ENCODE measurements around the gene TMEM117.

Gene TMEM117

GRCh38 chr12:44294649-44295048, 458.8 kb downstream of the TMEM117 start:
- Histone ChIP-seq H3K4me1 (ENCODE audit: control insufficient read depth, insufficient read depth, low read length) (peaks cover 4% of the 10 kb centered on the region), H3K9me3 (ENCODE audit: control insufficient read depth, insufficient read depth, low read length) (no peaks in the 10 kb centered on the region), H3K36me3 (ENCODE audit: control insufficient read depth, insufficient read depth, low read length) (no peaks in the 10 kb centered on the region), H3K27me3 (ENCODE audit: control insufficient read depth, insufficient read depth, low read length) (no peaks in the 10 kb centered on the region), H3K4me3 (ENCODE audit: low read depth, low read length) (no peak overlapping the region), H3K9ac (ENCODE audit: low read depth, low read length) (no peak overlapping the region), H3K27ac (ENCODE audit: low read depth, low read length) (no peak overlapping the region)

DNA sequence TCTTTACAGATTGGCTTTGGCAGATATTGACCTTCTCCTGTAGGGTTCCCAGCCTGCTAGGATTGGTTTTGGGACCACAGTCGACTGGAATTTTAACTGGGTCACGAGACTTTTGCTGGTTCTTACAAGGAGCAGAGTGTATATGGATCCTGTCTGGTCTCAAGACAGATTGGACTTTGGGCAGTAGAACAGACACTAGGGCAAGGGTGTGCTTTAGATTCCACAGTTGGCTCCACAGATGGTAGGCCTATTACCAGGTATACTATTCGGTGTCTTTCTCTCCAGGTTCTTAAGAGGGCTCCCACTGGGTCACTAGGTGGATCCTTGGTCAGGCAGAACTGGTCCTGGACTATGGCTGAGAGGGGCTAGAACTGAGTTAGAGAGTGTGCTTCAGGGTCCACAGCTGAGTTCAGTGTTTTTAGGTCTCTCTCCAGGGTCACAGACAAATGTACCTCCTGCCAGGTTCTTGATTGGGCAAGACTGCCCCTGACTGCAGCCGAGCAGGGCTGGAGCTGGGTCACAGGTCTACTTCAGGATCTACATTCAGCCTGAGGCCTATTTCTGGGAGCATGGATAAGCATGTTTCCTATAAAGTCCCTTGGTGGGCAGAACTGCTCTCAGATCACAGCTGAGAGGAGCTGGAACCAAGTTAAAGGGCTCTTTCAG, 460.2 kb downstream of the TMEM117 start:
- H3K36me3 ChIP-seq (ENCODE audit: control insufficient read depth, insufficient read depth, low read length), result no peaks in the 10 kb centered on the region
- no peaks in the 10 kb centered on the region for H3K9me3 ChIP-seq (ENCODE audit: control insufficient read depth, insufficient read depth, low read length)
- no peaks in the 10 kb centered on the region for H3K27me3 ChIP-seq (ENCODE audit: control insufficient read depth, insufficient read depth, low read length)
- H3K4me1 ChIP-seq (ENCODE audit: control insufficient read depth, insufficient read depth, low read length), result peaks cover 11% of the 10 kb centered on the region
- no peak overlapping the region for H3K4me3 ChIP-seq (ENCODE audit: low read depth, low read length)
- no peak overlapping the region for H3K9ac ChIP-seq (ENCODE audit: low read depth, low read length)
- H3K27ac ChIP-seq (ENCODE audit: low read depth, low read length), result no peak overlapping the region

- no peaks in the 10 kb centered on the region for H3K27me3 ChIP-seq (ENCODE audit: control insufficient read depth, insufficient read depth, low read length)
- no peaks in the 10 kb centered on the region for H3K9me3 ChIP-seq (ENCODE audit: control insufficient read depth, insufficient read depth, low read length)
- H3K4me3 ChIP-seq (ENCODE audit: low read depth, low read length), result no peak overlapping the region
- no peaks in the 10 kb centered on the region for H3K36me3 ChIP-seq (ENCODE audit: control insufficient read depth, insufficient read depth, low read length)
- no peak overlapping the region for H3K27ac ChIP-seq (ENCODE audit: low read depth, low read length)
- H3K4me1 ChIP-seq (ENCODE audit: control insufficient read depth, insufficient read depth, low read length), result peaks cover 11% of the 10 kb centered on the region
- no peak overlapping the region for H3K9ac ChIP-seq (ENCODE audit: low read depth, low read length)
Measured at GRCh38 chr12:44296624-44297197, 460.8 kb downstream of the TMEM117 start.

DNA sequence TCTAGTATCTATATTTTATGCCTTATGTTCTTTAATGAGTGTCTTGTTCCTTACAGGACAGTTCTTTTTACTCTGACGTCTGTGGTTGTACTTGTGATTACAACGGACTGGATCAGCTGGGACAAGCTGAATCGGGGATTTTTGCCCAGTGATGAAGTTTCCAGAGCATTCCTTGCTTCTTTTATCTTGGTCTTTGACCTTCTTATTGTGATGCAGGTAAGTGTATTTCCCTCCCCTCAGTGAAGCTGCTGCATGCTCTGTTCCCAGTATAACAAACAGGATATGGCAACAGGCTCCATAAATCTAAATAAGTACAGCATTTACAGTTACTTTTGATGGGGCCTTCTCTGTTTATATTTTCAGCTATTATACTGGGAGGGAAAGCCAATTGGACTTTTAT, 463.6 kb downstream of the TMEM117 start:
- Histone ChIP-seq H3K4me3 (ENCODE audit: low read depth, low read length) (no peak overlapping the region), H3K9ac (ENCODE audit: low read depth, low read length) (no peak overlapping the region), H3K27me3 (ENCODE audit: control insufficient read depth, insufficient read depth, low read length) (no peaks in the 10 kb centered on the region), H3K36me3 (ENCODE audit: control insufficient read depth, insufficient read depth, low read length) (no peaks in the 10 kb centered on the region), H3K4me1 (ENCODE audit: control insufficient read depth, insufficient read depth, low read length) (peaks cover 11% of the 10 kb centered on the region), H3K27ac (ENCODE audit: low read depth, low read length) (peak overlapping the region; percentile 6), H3K9me3 (ENCODE audit: control insufficient read depth, insufficient read depth, low read length) (no peaks in the 10 kb centered on the region)

DNA sequence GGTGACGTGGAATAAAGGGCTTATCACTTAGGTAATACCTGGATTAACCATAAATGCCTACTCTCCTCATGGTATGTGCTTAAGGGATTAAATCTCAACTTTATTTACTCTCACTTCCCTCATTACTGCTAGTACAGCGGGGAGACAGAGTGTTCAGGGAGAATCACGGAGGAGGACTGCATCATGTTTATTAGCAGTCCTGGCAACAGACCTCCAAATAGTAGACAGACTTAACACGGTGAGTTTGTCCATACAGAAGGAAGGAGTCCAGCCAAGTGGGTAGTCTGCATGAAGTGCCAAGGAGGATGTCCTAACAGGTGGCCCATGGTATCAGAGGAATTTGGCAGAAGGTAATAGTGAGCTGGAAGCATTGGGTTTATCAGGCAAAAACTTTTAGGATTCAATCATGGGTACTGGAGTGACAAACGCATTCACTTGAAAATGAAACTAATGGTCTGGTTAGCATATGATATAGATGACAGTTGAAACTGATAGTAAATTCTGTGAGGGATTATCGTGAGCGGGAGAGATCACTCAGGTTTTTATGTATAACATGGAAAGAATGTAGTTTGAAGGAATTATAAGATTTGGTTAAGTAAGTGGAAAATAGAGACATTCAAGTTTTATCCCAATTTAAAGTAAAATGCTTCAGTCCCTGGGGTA, 471.8 kb downstream of the TMEM117 start:
- H3K4me3 ChIP-seq (ENCODE audit: low read depth, low read length), result no peak overlapping the region
- no peak overlapping the region for H3K27ac ChIP-seq (ENCODE audit: low read depth, low read length)
- H3K27me3 ChIP-seq (ENCODE audit: control insufficient read depth, insufficient read depth, low read length), result no peaks in the 10 kb centered on the region
- no peak overlapping the region for H3K9ac ChIP-seq (ENCODE audit: low read depth, low read length)
- no peaks in the 10 kb centered on the region for H3K4me1 ChIP-seq (ENCODE audit: control insufficient read depth, insufficient read depth, low read length)
- H3K36me3 ChIP-seq (ENCODE audit: control insufficient read depth, insufficient read depth, low read length), result no peaks in the 10 kb centered on the region
- peaks cover 4% of the 10 kb centered on the region for H3K9me3 ChIP-seq (ENCODE audit: control insufficient read depth, insufficient read depth, low read length)

- Histone ChIP-seq H3K4me1 (ENCODE audit: control insufficient read depth, insufficient read depth, low read length) (no peaks in the 10 kb centered on the region), H3K9me3 (ENCODE audit: control insufficient read depth, insufficient read depth, low read length) (peaks cover 4% of the 10 kb centered on the region)
Measured at GRCh38 chr12:44313188-44313587, 477.3 kb downstream of the TMEM117 start.

GRCh38 chr12:44314007-44314500, 478.2 kb downstream of the TMEM117 start:
- no peak overlapping the region for H3K27ac ChIP-seq (ENCODE audit: low read depth, low read length)
- H3K4me3 ChIP-seq (ENCODE audit: low read depth, low read length), result no peak overlapping the region
- no peaks in the 10 kb centered on the region for H3K27me3 ChIP-seq (ENCODE audit: control insufficient read depth, insufficient read depth, low read length)
- no peaks in the 10 kb centered on the region for H3K4me1 ChIP-seq (ENCODE audit: control insufficient read depth, insufficient read depth, low read length)
- no peaks in the 10 kb centered on the region for H3K36me3 ChIP-seq (ENCODE audit: control insufficient read depth, insufficient read depth, low read length)
- H3K9ac ChIP-seq (ENCODE audit: low read depth, low read length), result no peak overlapping the region
- peaks cover 4% of the 10 kb centered on the region for H3K9me3 ChIP-seq (ENCODE audit: control insufficient read depth, insufficient read depth, low read length)

More at GRCh38 chr12:44313188-44313587, 477.3 kb downstream of the TMEM117 start:
- no peaks in the 10 kb centered on the region for H3K27me3 ChIP-seq (ENCODE audit: control insufficient read depth, insufficient read depth, low read length)
- H3K36me3 ChIP-seq (ENCODE audit: control insufficient read depth, insufficient read depth, low read length), result no peaks in the 10 kb centered on the region
- H3K9ac ChIP-seq (ENCODE audit: low read depth, low read length), result no peak overlapping the region
- H3K4me3 ChIP-seq (ENCODE audit: low read depth, low read length), result no peak overlapping the region
- no peak overlapping the region for H3K27ac ChIP-seq (ENCODE audit: low read depth, low read length)

GRCh38 chr12:44317651-44318126, 481.8 kb downstream of the TMEM117 start:
- Histone ChIP-seq H3K4me3 (ENCODE audit: low read depth, low read length) (no peak overlapping the region), H3K4me1 (ENCODE audit: control insufficient read depth, insufficient read depth, low read length) (no peaks in the 10 kb centered on the region), H3K27ac (ENCODE audit: low read depth, low read length) (no peak overlapping the region), H3K27me3 (ENCODE audit: control insufficient read depth, insufficient read depth, low read length) (no peaks in the 10 kb centered on the region), H3K9ac (ENCODE audit: low read depth, low read length) (no peak overlapping the region), H3K9me3 (ENCODE audit: control insufficient read depth, insufficient read depth, low read length) (no peaks in the 10 kb centered on the region), H3K36me3 (ENCODE audit: control insufficient read depth, insufficient read depth, low read length) (no peaks in the 10 kb centered on the region)

DNA sequence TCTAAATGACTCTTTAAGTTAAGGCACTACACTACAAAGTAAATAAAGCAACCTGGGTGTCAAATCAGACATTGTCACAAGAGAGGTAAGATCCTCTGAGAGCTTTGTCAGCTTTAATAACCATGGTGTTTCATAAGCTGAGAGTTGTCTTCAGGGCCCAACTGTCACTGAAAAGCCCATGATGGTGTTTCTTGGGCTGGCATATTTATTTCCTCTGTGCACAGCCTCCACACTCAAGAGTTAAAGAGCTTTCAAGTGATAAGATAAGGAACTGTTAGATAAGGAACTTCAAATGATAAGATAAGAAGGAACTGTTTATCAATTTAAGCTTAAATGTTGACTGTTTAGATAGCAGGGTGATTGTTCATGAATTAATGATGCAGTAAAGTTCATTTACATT, 495.4 kb downstream of the TMEM117 start:
- no peaks in the 10 kb centered on the region for H3K36me3 ChIP-seq (ENCODE audit: control insufficient read depth, insufficient read depth, low read length)
- H3K9ac ChIP-seq (ENCODE audit: low read depth, low read length), result no peak overlapping the region
- H3K27ac ChIP-seq (ENCODE audit: low read depth, low read length), result no peak overlapping the region
- no peaks in the 10 kb centered on the region for H3K27me3 ChIP-seq (ENCODE audit: control insufficient read depth, insufficient read depth, low read length)
- H3K4me1 ChIP-seq (ENCODE audit: control insufficient read depth, insufficient read depth, low read length), result no peaks in the 10 kb centered on the region
- no peak overlapping the region for H3K4me3 ChIP-seq (ENCODE audit: low read depth, low read length)
- H3K9me3 ChIP-seq (ENCODE audit: control insufficient read depth, insufficient read depth, low read length), result no peaks in the 10 kb centered on the region

GRCh38 chr12:44334347-44334746, 498.5 kb downstream of the TMEM117 start:
- Histone ChIP-seq H3K36me3 (ENCODE audit: control insufficient read depth, insufficient read depth, low read length) (no peaks in the 10 kb centered on the region), H3K4me3 (ENCODE audit: low read depth, low read length) (no peak overlapping the region)

DNA sequence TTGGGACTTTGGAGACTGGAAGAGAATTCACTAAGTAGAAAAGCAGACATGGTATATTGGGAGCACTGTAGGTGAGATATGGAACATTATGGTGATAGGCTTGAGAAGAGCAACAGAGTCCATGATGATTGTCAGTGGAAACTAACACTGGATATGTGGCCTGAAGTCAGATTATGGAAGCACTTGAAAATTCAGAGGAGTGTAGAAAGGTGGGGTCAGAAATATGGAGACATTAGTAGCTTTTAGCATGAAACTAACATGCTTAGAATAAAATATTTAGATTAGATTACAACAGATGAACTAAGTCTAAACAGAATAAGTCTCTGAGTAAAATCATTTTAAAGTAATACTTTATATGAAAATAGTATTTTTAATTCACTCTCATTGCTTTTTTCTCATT, 499.1 kb downstream of the TMEM117 start:
- H3K27me3 ChIP-seq (ENCODE audit: control insufficient read depth, insufficient read depth, low read length), result no peaks in the 10 kb centered on the region
- no peaks in the 10 kb centered on the region for H3K9me3 ChIP-seq (ENCODE audit: control insufficient read depth, insufficient read depth, low read length)
- no peak overlapping the region for H3K27ac ChIP-seq (ENCODE audit: low read depth, low read length)

More at GRCh38 chr12:44334347-44334746, 498.5 kb downstream of the TMEM117 start:
- H3K27me3 ChIP-seq (ENCODE audit: control insufficient read depth, insufficient read depth, low read length), result no peaks in the 10 kb centered on the region
- no peak overlapping the region for H3K27ac ChIP-seq (ENCODE audit: low read depth, low read length)
- no peak overlapping the region for H3K9ac ChIP-seq (ENCODE audit: low read depth, low read length)
- no peaks in the 10 kb centered on the region for H3K4me1 ChIP-seq (ENCODE audit: control insufficient read depth, insufficient read depth, low read length)
- no peaks in the 10 kb centered on the region for H3K9me3 ChIP-seq (ENCODE audit: control insufficient read depth, insufficient read depth, low read length)

More for the DNA sequence above, 499.1 kb downstream of the TMEM117 start:
- H3K4me3 ChIP-seq (ENCODE audit: low read depth, low read length), result no peak overlapping the region
- no peak overlapping the region for H3K9ac ChIP-seq (ENCODE audit: low read depth, low read length)
- no peaks in the 10 kb centered on the region for H3K4me1 ChIP-seq (ENCODE audit: control insufficient read depth, insufficient read depth, low read length)
- no peaks in the 10 kb centered on the region for H3K36me3 ChIP-seq (ENCODE audit: control insufficient read depth, insufficient read depth, low read length)

All from HUES48 (cell line).